A673 (cell line): Measurements from ENCODE around the gene BIRC7.

Experiments used
- CTCF ChIP-seq: fragments of 300-800, 200-600 bp; sonication (generic); conservative IDR thresholded peaks from 2 replicates; pipeline ENCODE4 v1.5.1; 2017; ENCODE audit warnings: low read depth, mild to moderate bottlenecking, antibody characterized with exemption, low read length, moderate library complexity, mixed read lengths
- EZH2 ChIP-seq: fragments of 200-600 bp; sonication (generic); IDR thresholded peaks from 2 replicates; pipeline ENCODE4 v1.6.1; 2017; ENCODE audit warnings: borderline replicate concordance, low read depth, mild to moderate bottlenecking, mixed read lengths, antibody characterized with exemption, low read length; ENCODE audit not compliant: poor library complexity, severe bottlenecking

DNA sequence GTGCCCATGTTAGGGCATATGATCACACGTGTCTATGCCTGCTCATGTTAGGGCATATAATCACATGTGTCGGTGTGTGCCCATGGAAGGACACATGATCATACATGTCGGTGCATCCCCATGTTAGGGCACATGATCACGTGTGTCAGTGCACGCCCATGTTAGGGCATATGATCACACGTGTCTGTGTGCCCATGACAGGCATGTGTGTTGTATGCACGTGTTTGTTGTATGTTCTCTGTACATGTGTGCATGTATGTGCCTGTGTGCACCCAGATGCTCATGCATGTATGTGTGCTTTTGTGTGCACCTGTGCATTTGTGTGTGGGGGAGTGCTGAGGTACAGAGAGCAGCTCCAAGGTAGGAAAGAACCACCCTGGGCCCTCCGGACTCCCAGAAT lies 49.6 kb upstream of the BIRC7 start:
- TF ChIP-seq EZH2: no peak
- TF ChIP-seq CTCF: no peak
